ENCODE measurements around the gene TMEM9B.

- TF ChIP-seq CTCF (IDR thresholded peaks at IDR 0.05) (no peak), POLR2A (IDR thresholded peaks at IDR 0.05) (no peak)
Measured at GRCh38 chr11:8989453-8989852, 25.2 kb upstream of the TMEM9B start.

Measured in right lobe of liver (tissue), 4 donors.